ENCODE measurements around the gene NCKAP5.
"Not testable (repeated sequence)": the region's sequence is repeated elsewhere in the genome, so short reads cannot be mapped to it uniquely, and the experiment has no call there.

Gene NCKAP5

DNA sequence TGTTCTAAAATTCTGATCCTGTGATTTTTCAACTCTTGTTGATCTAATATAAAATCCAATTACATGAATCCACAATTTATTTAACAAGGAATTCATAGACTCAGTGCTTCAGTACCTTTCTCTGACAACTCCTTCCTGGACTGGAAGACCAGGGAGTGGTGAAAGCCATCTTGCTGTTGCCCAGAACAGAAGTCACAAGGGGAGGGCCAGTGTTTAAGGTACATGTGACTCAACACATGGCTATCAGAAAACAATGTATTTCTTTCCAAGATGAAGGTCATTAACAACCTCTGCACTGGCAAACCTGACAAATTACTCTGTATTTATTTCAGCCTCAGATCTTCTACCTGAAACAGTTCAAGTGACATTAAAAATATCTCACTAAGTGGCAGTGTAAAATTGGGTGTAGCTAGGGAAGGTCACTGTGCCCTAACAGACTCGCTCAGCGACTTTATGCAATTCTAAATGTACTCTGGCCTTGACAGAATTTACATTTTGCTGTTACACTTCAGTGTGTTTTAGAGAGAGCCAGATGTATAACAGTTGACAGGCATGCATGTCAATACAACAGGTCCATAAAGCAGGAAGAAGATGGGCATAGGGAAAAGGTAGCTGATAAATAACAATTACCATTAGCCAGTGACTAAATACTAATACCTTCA lies 75.4 kb downstream of the NCKAP5 start:
- no peak for DNase-seq

DNA sequence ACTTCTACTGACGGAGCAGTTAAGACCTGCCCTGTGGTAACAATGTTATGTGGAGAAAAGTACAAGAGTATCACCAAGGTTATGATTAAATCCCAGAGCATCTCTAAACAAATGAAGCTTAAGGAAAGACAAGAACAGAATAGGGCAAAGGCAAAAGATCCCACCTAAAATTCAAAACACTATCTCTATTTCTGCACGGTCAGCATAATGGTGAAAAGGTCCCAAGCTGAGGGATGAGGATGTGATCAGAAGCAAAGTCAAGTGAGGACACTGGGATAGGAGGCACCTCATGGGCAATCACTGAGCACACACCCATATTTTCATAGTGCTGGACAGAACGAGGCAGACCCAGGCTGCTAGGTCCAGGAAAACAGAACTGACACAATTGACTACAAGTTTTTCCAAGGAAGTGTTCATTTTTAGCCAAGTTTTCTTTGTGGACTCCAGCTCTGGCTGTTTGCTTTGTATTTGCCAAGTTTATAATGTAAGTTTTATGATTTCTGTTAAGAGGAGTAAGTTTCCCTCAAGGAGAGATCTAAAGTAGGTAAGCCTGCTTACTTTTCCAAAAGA lies 77.8 kb downstream of the NCKAP5 start:
- no peak for DNase-seq

DNA sequence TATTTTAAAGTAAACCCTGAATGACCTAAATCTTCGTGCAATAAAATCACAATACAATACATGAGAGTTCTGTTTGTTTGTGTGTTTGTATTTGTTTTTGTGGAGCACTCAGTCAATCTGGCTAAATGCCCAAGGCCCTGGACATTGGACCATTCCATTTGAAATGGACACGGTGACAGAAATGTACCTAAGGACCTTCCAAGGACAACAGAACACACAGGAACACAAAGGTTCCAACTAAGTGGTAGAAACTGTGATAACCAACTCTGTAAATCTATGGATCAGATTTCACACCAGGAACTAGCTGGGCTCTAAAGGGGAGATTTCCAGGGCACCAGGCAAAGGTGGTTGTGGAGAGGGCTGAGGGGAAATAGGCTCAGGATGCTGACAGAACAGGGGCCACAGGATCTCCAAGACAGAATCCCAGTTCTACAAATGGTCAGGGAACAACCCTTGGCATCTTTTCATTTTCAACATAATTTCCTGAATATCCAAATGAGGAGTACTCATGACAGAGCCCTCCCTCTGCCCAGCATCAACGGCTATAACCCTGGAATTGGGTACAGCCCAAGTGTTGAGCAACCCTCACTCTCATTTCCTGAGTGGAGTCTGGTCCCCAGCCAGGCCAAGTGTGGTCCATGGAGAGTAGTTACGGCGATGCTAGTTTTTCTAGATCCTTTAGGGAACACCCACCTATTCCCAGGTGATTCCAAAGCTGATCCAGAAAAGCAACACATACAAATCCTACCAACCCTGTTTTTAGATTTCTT lies 78.4 kb downstream of the NCKAP5 start:
- DNase-seq, result no peak

DNA sequence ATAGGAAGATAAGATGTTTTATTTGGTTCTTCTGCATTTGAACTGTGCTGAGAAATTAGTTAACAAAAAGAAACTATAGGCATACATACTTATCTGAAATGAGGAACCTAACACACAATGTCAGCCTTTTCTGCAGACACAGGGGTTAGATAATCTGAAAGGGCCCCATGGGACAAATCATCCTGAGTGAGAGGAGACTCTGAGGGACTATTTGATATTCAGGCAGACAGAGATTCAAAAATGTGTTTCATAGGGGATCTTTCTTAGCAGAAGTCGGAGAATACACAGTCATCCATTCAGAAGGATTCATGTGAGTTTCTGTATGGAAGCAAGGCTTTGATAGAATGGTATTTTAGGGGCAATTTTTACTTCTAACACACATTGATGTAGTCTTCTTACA lies 79.1 kb downstream of the NCKAP5 start:
- no peak for DNase-seq

DNA sequence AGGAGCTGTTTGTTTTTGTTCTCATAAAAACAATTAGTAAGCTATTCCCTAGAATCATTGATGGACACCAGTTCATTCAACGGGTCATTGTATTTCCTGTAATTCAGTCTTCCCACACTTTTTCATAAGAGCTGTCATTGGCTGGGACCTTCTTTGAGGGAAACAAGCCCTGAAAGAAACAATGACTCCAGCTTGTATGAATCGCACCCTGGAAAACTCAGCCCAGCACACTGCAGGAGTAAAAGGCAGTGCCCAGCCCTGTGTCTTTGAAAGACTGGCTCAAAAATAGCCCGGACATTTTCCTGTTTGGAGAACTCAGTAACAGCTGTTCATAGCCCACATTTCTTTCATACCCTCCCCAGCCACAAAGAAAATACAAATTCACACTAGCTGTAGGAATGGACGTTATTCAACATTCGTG lies 81.5 kb downstream of the NCKAP5 start:
- no peak for DNase-seq

DNA sequence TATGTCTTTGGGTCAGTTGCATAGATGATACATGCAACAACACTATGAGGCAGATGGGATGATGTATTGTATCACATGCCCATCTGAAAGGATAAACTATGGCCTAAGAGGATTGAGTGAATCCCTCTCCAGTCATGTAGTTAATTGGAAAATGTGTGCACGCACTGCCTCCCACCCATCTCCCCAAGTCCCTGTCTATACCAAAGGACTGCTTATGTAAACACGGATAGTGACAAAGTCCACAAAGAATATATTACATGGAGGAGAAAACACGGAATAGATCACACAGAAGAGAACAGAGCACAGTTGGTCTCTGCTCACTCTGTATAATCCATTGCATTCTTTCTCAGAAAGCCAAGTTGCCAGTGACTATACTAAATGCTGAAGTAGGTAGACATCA lies 82.4 kb downstream of the NCKAP5 start:
- no peak for DNase-seq

DNA sequence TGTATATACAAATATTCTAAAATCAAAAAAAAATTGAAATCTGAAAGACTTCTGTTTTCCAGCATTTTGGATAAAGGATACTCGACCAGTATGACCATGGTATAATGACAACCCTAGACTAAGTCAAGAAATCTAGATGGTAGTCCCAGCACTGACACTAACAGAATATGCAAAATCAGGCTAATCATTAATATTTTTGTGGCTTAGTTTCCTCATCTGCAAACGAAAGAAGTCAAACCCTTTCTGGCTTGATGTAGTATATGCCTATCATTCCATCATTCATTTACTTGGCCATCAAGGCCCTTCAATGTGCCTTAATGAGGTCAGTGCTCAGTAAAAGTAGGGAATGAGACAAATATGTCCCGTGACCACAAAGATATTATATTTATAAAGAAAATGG lies 83.5 kb downstream of the NCKAP5 start:
- no peak for DNase-seq

DNA sequence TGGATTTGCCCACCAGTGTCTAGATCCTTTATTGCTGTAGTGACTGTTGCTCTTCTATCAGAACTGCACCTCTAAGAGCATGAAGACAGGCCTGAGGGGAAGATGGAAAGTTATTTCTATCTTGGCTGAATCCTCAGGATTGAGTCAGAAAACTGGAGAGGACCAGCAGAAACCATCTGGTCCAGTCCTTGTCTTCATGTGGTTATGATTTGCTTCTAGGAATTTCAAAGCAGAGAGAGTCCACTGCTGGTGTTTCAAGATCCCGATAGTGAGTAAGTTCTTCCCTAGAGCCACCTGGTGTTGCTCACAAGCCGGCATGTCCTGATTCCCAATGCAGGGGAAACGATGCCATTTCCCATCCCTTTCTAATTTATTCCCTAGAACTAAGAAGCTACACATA lies 84.2 kb downstream of the NCKAP5 start:
- DNase-seq, result no peak

DNA sequence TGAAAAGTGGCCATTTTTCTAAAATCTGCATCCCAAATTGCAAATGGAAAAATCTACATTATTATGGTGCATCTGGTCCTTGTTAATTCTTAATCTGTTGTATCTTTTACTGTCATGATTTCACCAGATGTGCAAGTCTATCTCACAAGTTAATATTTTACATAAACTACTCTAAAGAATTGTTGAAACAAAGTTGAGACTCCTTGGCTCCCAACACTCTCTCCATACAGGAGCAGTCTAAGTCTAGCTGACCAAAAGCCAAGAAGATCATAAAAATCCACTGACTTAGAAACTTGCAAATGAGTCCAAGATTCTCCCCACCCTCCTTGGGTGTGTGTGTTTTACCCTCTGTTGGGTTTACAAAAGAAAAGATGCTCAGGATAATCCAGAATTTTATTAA lies 85.1 kb downstream of the NCKAP5 start:
- DNase-seq, result no peak

DNA sequence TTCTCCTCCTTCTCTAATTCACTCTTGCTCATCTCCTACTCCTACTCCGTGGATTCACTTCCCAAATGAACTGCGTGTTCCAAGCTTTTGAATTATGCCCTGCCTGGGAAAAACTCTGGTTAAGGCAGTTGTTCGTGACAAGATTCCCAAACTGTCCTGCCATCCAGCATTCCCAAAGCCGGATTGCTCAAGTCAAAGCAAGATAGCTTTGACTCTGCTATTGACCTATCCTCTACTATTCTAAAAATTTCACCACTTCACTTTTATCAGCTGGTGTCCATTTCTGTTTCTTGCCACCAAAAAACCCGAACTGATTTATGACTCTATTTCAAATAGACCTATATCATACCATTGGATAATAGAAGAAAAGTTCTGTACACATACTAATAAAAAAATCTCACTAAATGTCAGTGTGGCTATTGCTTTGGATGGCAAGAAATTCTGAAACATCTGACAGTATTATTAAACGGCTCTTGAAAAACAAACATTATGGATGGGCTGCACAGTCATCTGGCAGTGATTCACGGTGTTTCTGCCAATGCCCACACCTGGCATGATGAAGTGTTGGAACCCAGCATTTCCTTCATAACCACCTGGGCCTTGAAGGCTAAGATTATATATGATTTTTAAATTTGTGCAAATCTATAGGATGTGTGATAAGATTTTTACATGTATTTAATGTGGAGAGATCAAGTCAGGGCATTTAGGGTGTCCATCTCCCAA lies 87.4 kb downstream of the NCKAP5 start:
- DNase-seq, result no peak

DNA sequence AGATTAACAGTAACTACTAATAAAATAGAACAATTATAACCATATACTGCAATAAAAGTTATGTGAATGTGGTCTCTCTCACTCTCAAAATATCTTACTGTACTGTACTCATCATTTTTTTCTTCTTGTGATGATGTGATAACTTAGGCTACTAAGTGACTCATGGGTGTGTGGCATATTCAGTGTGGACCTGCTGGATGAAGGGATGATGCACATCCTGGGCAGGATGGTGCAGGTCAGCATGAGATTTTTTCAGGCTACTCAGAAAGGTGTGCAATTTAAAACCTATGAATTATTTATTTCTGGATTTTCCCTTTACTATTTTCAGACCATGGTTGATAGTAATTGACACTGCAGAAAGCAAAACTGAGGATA lies 90.7 kb downstream of the NCKAP5 start:
- DNase-seq, result no peak

DNA sequence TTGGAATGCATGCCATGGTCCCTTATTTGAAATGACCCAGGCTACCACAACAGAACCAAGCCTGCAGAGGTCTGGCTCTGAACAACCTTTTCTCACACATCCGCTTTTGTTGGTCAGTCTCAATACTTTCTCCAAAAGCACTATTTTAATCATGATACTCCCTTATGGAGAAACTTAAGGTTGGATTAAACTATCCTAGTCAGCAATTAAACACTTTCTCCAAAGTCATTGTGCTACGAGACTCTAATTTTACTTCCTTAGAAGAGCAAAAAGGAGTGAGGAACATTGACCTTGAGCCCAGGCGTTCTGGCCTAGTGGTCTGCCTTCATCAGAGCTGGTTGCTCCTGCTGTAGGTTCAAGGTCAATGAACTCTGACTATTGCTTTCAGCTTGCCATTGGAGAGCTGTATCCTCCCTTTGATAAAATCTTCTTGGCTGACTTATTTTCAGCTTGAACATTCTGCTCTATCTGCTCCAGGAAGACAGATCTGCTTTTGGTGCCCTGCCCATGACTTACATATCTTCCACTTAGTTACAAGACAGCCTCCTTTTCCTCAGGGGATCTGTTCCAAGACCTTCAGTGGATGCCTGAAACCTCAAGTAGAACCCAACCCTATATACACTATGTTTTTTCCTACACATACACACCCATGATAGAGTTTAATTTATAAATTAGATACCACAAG lies 91.2 kb downstream of the NCKAP5 start:
- no peak for DNase-seq

DNA sequence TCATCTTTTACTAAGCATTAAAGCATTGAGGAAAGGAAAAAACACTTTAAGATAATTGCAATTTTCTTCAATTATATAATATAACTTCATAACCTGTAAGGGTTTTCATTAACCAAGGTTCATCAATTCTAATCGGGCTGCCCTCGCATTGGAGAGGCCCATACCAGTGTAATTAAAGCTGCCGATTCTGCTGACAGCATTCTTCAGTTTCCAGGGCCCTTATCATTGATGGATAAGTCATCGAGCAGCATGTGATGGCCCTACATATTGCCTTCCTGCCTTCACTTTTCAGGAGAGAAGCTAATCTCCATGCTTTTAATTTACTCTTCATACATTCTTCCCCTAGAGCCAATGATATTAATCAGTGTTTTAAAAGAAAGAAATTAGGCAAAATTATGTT lies 92.0 kb downstream of the NCKAP5 start:
- no peak for DNase-seq

DNA sequence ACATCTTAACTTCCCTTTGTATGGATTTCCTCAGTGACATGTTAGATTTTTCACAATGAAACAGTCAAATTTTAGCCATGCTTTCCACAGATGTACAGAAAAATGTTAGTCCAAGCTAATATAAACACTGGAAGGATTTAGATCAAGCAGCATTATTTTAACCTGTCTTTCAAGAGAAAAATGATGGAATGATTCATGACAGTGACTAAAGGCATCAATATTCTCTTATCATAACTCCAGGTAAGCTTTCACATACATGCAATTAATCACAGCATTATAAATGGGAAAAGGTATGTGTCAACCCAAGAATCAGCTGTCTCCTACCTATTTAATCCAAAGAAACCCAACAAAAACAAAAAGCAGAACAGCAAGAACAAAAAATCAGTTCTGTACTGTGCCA lies 92.7 kb downstream of the NCKAP5 start:
- no peak for DNase-seq

DNA sequence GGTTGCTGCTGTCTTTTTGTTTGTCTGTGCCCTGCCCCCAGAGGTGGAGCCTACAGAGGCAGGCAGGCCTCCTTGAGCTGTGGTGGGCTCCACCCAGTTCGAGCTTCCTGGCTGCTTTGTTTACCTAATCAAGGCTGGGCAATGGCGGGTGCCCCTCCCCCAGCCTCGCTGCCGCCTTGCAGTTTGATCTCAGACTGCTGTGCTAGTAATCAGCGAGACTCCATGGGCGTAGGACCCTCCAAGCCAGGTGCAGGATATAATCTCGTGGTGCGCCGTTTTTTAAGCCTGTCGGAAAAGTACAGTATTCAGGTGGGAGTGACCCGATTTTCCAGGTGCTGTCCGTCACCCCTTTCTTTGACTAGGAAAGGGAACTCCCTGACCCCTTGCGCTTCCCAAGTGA lies 97.8 kb downstream of the NCKAP5 start:
- not testable (repeated sequence) for DNase-seq

DNA sequence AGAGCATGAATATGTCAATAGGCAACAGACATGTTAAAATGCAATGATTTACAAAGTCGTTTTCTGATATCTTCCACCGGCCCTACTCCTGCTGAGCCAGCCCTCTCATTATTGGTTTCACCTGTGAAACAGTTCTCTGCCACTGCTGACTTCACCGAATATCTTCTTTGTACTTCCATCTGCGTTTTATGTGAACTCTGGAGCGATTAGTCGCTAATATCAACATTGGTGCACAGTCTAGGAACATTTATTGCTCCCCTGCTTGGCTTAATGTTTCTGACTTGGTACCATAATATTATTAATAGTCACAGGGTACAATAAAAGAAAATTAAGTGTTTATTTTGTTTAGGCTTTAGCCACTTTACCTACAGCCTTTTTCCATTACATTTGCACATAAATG lies 105.5 kb downstream of the NCKAP5 start:
- DNase-seq, result no peak

DNA sequence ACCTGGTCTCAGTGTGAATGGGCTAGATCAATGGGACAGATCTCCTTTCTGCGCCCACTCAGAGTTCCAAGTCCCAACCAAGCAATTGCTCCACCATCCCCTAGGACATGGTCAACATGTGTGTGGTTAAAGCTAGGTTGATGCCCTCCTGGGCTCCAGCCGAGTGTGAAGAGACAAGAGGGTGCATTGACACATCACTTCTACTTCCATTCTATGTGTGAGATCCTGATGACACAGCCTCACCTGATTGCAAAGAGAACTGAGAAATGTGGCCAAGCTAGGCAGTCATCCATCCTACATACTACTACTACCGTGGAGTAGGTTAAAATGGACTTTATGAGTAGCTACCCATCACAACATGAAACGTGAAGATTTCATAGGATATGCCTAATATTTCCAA lies 106.8 kb downstream of the NCKAP5 start:
- no peak for DNase-seq

DNA sequence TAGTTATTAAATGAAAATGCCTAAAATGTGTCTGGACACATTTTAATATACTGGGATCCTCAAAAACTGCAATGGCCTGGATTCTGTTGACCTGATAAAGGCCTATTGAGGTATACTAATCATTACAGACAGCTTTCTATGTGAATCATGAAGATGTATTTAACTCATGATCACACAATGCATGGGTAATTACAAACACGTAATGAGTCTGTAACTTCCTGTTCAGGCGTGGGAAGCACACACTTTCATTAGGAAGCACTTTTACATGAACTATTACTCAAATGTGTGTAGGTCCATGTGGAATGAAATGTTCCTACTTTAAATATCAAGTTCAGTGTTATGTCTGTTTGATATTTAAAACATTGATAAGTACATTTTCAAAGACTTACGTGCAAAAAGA lies 108.7 kb downstream of the NCKAP5 start:
- DNase-seq, result no peak

DNA sequence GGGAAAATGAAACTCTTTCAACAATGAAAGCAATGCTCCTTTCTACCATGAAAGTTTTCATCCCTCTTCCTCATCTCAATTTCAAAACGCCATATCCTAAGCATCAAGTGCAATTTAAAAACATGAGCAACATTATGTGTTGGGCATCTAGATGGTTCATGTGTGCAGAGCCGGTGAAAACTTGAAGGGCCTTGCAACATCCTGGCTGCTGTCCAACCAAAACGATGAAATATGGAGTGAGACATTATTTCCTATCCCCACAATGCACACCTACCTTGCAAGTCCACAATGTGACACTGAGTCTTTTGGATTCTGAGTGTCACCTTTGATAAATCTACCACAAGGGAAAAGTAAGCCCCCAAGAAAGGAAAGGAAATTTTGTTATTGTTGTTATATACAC lies 110.0 kb downstream of the NCKAP5 start:
- no peak for DNase-seq

DNA sequence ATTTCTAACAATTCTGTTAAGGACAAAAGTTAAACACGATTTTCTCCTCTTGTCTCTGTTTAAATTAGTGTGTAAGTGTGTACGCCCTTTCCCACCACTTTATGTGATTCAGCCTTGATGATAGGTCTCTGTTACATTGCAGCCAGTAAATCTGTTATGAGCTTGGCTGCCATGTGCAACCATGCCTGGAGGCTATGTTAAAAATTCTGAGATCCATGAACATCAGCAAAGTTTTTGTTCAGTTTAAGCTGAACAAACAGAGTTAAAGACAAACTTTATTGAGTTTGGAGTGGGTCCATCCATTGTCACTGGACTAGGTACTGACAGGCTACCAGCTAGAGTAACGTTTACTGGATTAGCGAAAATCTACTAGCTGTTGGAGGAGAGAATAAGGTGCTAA lies 110.4 kb downstream of the NCKAP5 start:
- DNase-seq, result no peak

DNA sequence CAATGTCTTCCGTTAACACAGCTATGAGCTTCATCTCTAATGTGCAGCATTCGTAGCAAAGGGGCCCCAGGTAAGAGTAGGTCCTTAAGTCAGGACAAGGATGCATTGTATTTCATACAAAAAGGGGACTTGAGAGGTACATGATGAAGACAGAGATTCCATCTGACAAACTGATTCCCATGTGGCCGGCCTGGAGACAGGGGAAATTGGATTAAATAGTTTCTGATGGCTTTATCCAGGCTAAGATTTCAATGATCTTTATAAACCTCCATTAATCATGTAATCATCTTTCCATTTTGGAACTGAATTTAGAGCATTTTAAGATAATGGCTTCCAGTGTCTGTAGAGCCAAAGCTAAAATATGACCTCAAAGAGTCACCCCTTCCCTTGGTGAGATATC lies 111.3 kb downstream of the NCKAP5 start:
- no peak for DNase-seq

DNA sequence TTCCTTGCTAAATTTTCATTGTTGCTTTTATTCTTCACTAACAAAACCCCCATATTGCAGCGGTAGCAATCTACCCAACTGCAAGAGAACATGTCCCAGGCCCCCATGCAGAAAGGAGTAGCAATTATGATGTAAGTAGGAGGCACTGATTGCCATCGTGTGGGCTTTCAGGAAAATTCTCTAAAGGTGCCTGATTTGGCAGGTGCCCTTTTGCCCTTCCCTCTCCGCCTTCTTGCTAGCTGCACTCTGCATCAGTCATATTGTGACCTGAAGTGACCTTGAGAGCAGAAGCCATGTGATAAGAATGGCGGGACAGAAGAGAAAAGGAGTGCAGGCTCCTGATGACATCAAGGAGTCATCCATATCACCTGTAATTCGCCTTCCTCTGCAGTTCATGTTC lies 112.1 kb downstream of the NCKAP5 start:
- DNase-seq, result no peak

DNA sequence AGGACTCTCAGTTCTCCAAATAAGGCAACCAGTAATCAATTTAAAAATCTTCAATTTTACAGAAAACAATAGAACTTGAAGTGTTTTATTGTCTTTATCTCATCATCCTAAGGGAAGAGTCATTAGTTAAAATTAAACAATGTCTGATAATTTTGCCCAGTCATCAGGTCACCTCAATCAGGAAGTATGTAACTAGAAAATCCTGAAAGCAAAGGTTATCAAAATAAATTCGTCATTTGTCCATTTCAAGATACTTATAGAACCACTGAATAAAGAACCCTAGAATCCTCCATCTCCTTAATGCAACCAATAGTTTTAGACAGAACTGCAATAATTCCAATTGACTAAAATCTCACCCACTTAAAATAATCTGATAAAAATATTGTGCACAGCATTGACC lies 115.2 kb downstream of the NCKAP5 start:
- no peak for DNase-seq
